Measurements from ENCODE around the gene ZNF600. TPM values are rescaled to one million over a fixed set of nuclear protein-coding genes. Genes with fewer than 3 reads are reported as not detected.
"Not testable (repeated sequence)": the region's sequence is repeated elsewhere in the genome, so short reads cannot be mapped to it uniquely, and the experiment has no call there.

The ZNF600 gene
- total RNA-seq, 8 experiments from 2014 or later: 0.55 to 10.8 (median 2.1) TPM

GRCh38 chr19:52734893-52735661, 51.5 kb downstream of the ZNF600 start, which contains the start of gene ZNF611:
Gene ZNF611, minus strand, starts transcription at chr19:52735044. Its CDS starts 19,150 bp downstream, at chr19:52715894.
- in situ Hi-C loops (cut with MboI; ENCODE audit: low pct_unique_long_range_greater_than_20kb in 2 of 9, low sequenced_read_pairs in 9 of 9, unreplicated experiment in 9 of 9): no loop called here
- ATAC-seq (replicated peaks in 6 of 8): peak; percentile 84 to 99 (median 92)
- H3K4me1 ChIP-seq (replicated peaks in 1 of 2): peaks cover 3 to 11% of the 10 kb centered on the region in 2 donors
- H3K4me3 ChIP-seq: peak within 1 kb of the TSS; percentile 59 to 93 (median 74)
- H3K27ac ChIP-seq: peak within 1 kb of the TSS; percentile 59 to 70
- 0 to 58% (median 35%) methylated on average over 1 to 9 of the region's 38 CpGs; no CpG with 5 or more reads in 3 of the 10 experiments for WGBS, 10 experiments

DNA sequence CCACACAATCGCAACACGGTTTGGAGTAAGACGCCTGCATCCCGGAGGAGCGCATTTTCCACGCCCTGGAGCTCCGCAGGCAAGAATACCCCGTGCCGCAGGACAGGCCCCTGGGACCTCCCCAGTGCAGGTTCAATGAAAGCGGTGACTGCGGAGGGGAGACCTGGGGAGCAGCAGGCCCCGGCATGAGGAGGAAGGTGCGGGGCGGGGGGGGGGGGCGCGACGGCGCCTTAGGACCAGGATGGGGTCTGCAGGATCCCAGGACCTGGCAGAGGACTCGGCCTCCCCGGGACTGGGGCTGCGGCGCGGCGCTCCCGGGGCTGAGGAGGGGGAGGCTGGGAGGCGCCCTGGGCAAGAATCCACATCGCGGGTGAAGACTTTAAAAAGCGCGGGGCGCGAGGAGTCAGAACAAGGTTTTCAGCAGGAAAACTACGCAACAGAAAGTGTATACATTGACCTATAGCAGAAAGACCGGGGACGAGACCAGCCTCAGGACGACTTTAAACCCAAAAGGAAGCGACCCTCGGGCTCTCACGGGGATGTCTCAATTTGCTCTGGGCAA, 52.2 kb downstream of the ZNF600 start:
- ATAC-seq (replicated peaks in 6 of 8): peak; percentile 35 to 65 (median 46)
- 0 to 5% (median 0%) methylated on average over 2 to 14 of the region's 39 CpGs; no CpG with 5 or more reads in 2 of the 10 experiments for WGBS, 10 experiments
- in situ Hi-C loops (cut with MboI; ENCODE audit: low pct_unique_long_range_greater_than_20kb in 2 of 9, low sequenced_read_pairs in 9 of 9, unreplicated experiment in 9 of 9): no loop called here
- Histone ChIP-seq H3K27ac (peak overlapping the region; percentile 23 to 55), H3K4me1 (replicated peaks in 1 of 2) (peaks cover 3 to 11% of the 10 kb centered on the region in 2 donors), H3K4me3 (peak overlapping the region; percentile 59 to 93 (median 74))

GRCh38 chr19:52726051-52726450, 60.5 kb downstream of the ZNF600 start:
- ATAC-seq (replicated peaks in 6 of 8); in situ Hi-C loops (cut with MboI; ENCODE audit: low pct_unique_long_range_greater_than_20kb in 2 of 9, low sequenced_read_pairs in 9 of 9, unreplicated experiment in 9 of 9); H3K4me3 ChIP-seq; H3K4me1 ChIP-seq (replicated peaks in 1 of 2); H3K27ac ChIP-seq: not testable (repeated sequence)
- WGBS, 10 experiments: 89 to 100% (median 95%) methylated on average over 1 to 7 of the region's 16 CpGs; no CpG with 5 or more reads in 2 of the 10 experiments

- ATAC-seq (replicated peaks in 6 of 8): no peak
- H3K4me3 ChIP-seq: no peak overlapping the region
- 83 to 100% methylated on average over 1 of the region's 24 CpGs; no CpG with 5 or more reads in 8 of the 10 experiments for WGBS, 10 experiments
- H3K27ac ChIP-seq: no peak overlapping the region
- H3K4me1 ChIP-seq (replicated peaks in 1 of 2): no peaks in the 10 kb centered on the region
- in situ Hi-C loops (cut with MboI; ENCODE audit: low pct_unique_long_range_greater_than_20kb in 2 of 9, low sequenced_read_pairs in 9 of 9, unreplicated experiment in 9 of 9): no loop called here
Measured at GRCh38 chr19:52725528-52725961, 61.0 kb downstream of the ZNF600 start.

DNA sequence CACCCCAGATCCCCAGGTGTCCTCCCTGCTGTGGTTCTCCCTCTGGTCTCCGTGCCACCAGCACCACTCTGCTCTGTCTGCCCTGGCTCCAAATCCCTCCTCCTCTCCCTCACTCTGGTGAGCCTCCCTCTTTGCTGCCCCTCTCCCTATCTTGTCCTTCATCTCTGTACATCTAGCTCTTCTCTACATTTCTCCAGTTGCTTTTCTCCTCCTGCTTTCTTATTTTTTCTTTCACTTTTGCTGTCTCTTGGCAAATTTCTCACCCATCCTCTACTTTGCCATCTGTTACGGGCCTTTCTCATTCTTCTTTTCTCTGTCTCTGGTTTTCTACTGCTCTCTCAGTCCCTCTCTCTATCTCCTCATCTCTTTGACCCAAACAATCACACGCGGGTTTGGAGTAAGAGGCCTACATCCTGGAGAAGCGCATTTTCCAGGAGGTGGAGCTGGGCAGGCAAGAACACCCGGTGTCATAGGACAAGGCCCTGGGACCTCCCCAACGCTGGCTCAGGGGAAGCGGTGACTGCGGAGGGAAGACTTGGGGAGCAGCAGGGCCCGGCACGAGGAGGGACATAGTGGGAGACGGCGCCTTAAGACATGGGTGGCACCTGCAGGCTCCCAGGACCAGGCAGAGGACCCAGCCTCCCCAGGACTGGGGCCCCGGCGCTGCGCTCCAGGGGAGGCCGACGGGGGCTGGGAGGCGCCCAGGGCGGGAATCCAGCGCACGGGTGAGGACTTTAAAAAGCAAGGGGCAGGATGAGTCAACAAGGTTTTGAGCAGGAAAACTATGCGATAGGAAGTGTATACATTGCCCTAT, 61.7 kb downstream of the ZNF600 start:
- in situ Hi-C loops (cut with MboI; ENCODE audit: low pct_unique_long_range_greater_than_20kb in 2 of 9, low sequenced_read_pairs in 9 of 9, unreplicated experiment in 9 of 9): no loop called here
- H3K4me3 ChIP-seq: no peak overlapping the region
- ATAC-seq (replicated peaks in 6 of 8): no peak
- 69 to 100% (median 88%) methylated on average over 1 to 23 of the region's 23 CpGs; no CpG with 5 or more reads in 1 of the 10 experiments for WGBS, 10 experiments
- H3K27ac ChIP-seq: no peak overlapping the region
- H3K4me1 ChIP-seq (replicated peaks in 1 of 2): no peaks in the 10 kb centered on the region

- ATAC-seq (replicated peaks in 6 of 8); H3K4me3 ChIP-seq; H3K4me1 ChIP-seq (replicated peaks in 1 of 2); in situ Hi-C loops (cut with MboI; ENCODE audit: low pct_unique_long_range_greater_than_20kb in 2 of 9, low sequenced_read_pairs in 9 of 9, unreplicated experiment in 9 of 9); H3K27ac ChIP-seq: not testable (repeated sequence)
- 46 to 100% (median 69%) methylated on average over 2 to 9 of the region's 9 CpGs; no CpG with 5 or more reads in 1 of the 10 experiments for WGBS, 10 experiments
Measured at GRCh38 chr19:52723907-52724598, 62.5 kb downstream of the ZNF600 start.

GRCh38 chr19:52722062-52723003, 64.3 kb downstream of the ZNF600 start:
- in situ Hi-C loops (cut with MboI; ENCODE audit: low pct_unique_long_range_greater_than_20kb in 2 of 9, low sequenced_read_pairs in 9 of 9, unreplicated experiment in 9 of 9): no loop called here

DNA sequence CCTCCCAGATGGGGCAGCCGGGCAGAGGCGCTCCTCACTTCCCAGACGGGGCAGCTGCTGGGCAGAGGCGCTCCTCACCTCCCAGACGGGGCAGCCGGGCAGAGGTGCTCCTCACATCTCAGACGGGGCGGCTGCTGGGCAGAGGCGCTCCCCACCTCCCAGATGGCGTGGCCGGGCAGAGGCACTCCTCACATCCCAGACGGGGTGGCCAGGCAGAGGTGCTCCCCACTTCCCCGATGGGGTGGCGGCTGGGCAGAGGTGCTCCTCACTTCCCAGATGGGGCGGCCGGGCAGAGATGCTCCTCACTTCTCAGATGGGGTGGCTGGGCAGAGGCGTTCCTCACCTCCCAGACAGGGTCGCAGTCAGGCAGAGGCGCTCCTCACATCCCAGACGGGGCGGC, 66.0 kb downstream of the ZNF600 start:
- WGBS, 10 experiments: no CpG with 5 or more reads among the region's 21 CpGs
- H3K4me3 ChIP-seq; ATAC-seq (replicated peaks in 6 of 8); H3K27ac ChIP-seq; in situ Hi-C loops (cut with MboI; ENCODE audit: low pct_unique_long_range_greater_than_20kb in 2 of 9, low sequenced_read_pairs in 9 of 9, unreplicated experiment in 9 of 9): not testable (repeated sequence)
- peaks cover 7 to 12% of the 10 kb centered on the region in 2 donors for H3K4me1 ChIP-seq (replicated peaks in 1 of 2)

More at GRCh38 chr19:52722062-52723003, 64.3 kb downstream of the ZNF600 start:
- H3K27ac ChIP-seq: no peak overlapping the region
- ATAC-seq (replicated peaks in 6 of 8): peak in 2 of 8 experiments; percentile 93 to 95
- peaks cover 0 to 3% of the 10 kb centered on the region in 2 donors for H3K4me1 ChIP-seq (replicated peaks in 1 of 2)
- WGBS, 10 experiments: 66 to 100% (median 88%) methylated on average over 1 to 7 of the region's 7 CpGs
- no peak overlapping the region for H3K4me3 ChIP-seq

DNA sequence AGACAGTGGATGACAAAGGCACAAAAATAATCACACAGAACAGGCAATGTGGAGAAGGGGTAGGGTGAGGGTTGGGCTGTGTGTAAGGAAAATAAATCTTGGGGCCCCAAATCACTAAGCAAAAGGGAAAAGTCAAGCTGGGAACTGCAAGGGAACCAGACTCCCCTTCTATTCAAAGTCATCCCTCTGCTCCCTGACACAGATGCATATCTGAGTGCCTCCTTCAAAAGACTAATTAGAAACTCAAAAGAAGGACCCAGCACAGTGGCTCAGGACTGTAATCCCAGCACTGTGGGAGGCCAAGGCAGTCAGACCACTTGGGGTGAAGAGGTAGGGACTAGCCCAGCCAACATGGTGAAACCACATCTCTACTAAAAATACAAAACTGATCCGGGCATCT, 70.1 kb downstream of the ZNF600 start:
- in situ Hi-C loops (cut with MboI; ENCODE audit: low pct_unique_long_range_greater_than_20kb in 2 of 9, low sequenced_read_pairs in 9 of 9, unreplicated experiment in 9 of 9): no loop called here
- Histone ChIP-seq H3K4me3 (no peak overlapping the region), H3K4me1 (replicated peaks in 1 of 2) (peaks cover 7 to 18% of the 10 kb centered on the region in 2 donors), H3K27ac (peak overlapping the region in 1 of 2 donors; percentile 58)
- ATAC-seq (replicated peaks in 6 of 8): peak in 4 of 8 experiments; percentile 36 to 83 (median 76)
- WGBS, 10 experiments: 0 to 100% (median 8%) methylated on average over 1 of the region's 1 CpG; no CpG with 5 or more reads in 6 of the 10 experiments

GRCh38 chr19:52715902-52716301, 70.7 kb downstream of the ZNF600 start:
- H3K4me3 ChIP-seq; in situ Hi-C loops (cut with MboI; ENCODE audit: low pct_unique_long_range_greater_than_20kb in 2 of 9, low sequenced_read_pairs in 9 of 9, unreplicated experiment in 9 of 9): not testable (repeated sequence)
- 0 to 27% (median 20%) methylated on average over 1 to 4 of the region's 4 CpGs; no CpG with 5 or more reads in 7 of the 10 experiments for WGBS, 10 experiments
- Histone ChIP-seq H3K27ac (peak overlapping the region; percentile 16 to 58), H3K4me1 (replicated peaks in 1 of 2) (peaks cover 7 to 18% of the 10 kb centered on the region in 2 donors)
- ATAC-seq (replicated peaks in 6 of 8): peak in 6 of 8 experiments; percentile 35 to 85 (median 80)

GRCh38 chr19:52715330-52715729, 71.3 kb downstream of the ZNF600 start:
- ATAC-seq (replicated peaks in 6 of 8): peak in 3 of 8 experiments; percentile 9 to 85 (median 76)
- Histone ChIP-seq H3K4me1 (replicated peaks in 1 of 2) (peaks cover 7 to 18% of the 10 kb centered on the region in 2 donors), H3K27ac (peak overlapping the region; percentile 16 to 58)
- whole genome bisulfite sequencing, 10 experiments: 37 to 80% (median 76%) methylated on average over 1 to 4 of the region's 5 CpGs; no CpG with 5 or more reads in 6 of the 10 experiments
- in situ Hi-C loops (cut with MboI; ENCODE audit: low pct_unique_long_range_greater_than_20kb in 2 of 9, low sequenced_read_pairs in 9 of 9, unreplicated experiment in 9 of 9); H3K4me3 ChIP-seq: not testable (repeated sequence)

All from motor neuron (in vitro differentiated cells).